Gastroesophageal sphincter (tissue), 4 donors: ENCODE results near the gene NCAPD2. TPM values are rescaled to one million over a fixed set of nuclear protein-coding genes. Genes with fewer than 3 reads are reported as not detected.

Experiments
- ATAC-seq: fragments of 150-250 bp; one replicate; pipeline ENCODE4 v1.9.1; 2016; ENCODE audit warnings: mild to moderate bottlenecking, moderate library complexity
- H3K27ac ChIP-seq, 4 donors: fragments of 200-600 bp; sonication (generic) in 3 of 4; 1 replicate in 3 of 4; 2 replicates in 1 of 4; pipeline ENCODE4 v1.5.1; 2016 to 2019
- H3K27me3 ChIP-seq: fragments of 200-600 bp; sonication (generic); one replicate; pipeline ENCODE4 v1.5.1; 2019
- H3K36me3 ChIP-seq, 2 donors: fragments of 200-600 bp; sonication (generic); one replicate each; pipeline ENCODE4 v1.5.1; 2019; ENCODE audit warnings: control low read depth in 1 of 2
- H3K4me1 ChIP-seq, 3 donors: fragments of 200-600 bp; sonication (generic); 1 replicate in 2 of 3; 2 replicates in 1 of 3; pipeline ENCODE4 v1.5.1; 2016 to 2019; ENCODE audit warnings: control low read depth in 2 of 3
- H3K4me3 ChIP-seq, 2 donors: fragments of 200-600 bp; sonication (generic); one replicate each; pipeline ENCODE4 v1.5.1; 2019; ENCODE audit warnings: mild to moderate bottlenecking in 1 of 2, moderate library complexity in 1 of 2
- H3K9me3 ChIP-seq, 3 donors: fragments of 200-600 bp; sonication (generic); one replicate each; pipeline ENCODE4 v1.5.1; 2017 to 2019; ENCODE audit warnings: control low read depth in 2 of 3
- CTCF ChIP-seq, 4 experiments: fragments of 200-600 bp in 2 of 4; fragments of 450-650 bp in 2 of 4; sonication (generic) in 1 of 4; IDR thresholded peaks; one replicate each; pipeline ENCODE4 v1.5.1; 2017 to 2019; ENCODE audit warnings: antibody characterized with exemption in 4 of 4, mild to moderate bottlenecking in 2 of 4, moderate library complexity in 2 of 4
- EP300 ChIP-seq: sonication (generic); formaldehyde crosslinking; IDR thresholded peaks from one replicate; pipeline ENCODE4 v1.6.1; 2017; ENCODE audit warnings: antibody characterized with exemption, mild to moderate bottlenecking
- POLR2A ChIP-seq, 2 donors: fragments of 450-650 bp; IDR thresholded peaks; one replicate each; pipeline ENCODE4 v1.6.1; 2017; ENCODE audit warnings: antibody characterized with exemption in 2 of 2, mild to moderate bottlenecking in 2 of 2, moderate library complexity in 1 of 2
- POLR2AphosphoS5 ChIP-seq: sonication (generic); formaldehyde crosslinking; IDR thresholded peaks from one replicate; pipeline ENCODE4 v1.6.1; 2017; ENCODE audit warnings: antibody characterized with exemption
- whole genome bisulfite sequencing, 2 donors: methylation state at CpG; one replicate each; pipeline ENCODE4 v1.1.5; 2018; ENCODE audit warnings: low coverage in 1 of 2; 5-methylcytosine and 5-hydroxymethylcytosine counted together
- total RNA-seq, 4 donors: library from RNA; depleted of rRNA; stranded (reverse); fragments of >200 nt; gene quantifications; one replicate each; pipeline ENCODE4 v1.1.0, GENCODE V29; 2016

The NCAPD2 gene
- total RNA-seq, 4 donors from 2014 or later: 21.2 to 28.0 (median 24.8) TPM

DNA sequence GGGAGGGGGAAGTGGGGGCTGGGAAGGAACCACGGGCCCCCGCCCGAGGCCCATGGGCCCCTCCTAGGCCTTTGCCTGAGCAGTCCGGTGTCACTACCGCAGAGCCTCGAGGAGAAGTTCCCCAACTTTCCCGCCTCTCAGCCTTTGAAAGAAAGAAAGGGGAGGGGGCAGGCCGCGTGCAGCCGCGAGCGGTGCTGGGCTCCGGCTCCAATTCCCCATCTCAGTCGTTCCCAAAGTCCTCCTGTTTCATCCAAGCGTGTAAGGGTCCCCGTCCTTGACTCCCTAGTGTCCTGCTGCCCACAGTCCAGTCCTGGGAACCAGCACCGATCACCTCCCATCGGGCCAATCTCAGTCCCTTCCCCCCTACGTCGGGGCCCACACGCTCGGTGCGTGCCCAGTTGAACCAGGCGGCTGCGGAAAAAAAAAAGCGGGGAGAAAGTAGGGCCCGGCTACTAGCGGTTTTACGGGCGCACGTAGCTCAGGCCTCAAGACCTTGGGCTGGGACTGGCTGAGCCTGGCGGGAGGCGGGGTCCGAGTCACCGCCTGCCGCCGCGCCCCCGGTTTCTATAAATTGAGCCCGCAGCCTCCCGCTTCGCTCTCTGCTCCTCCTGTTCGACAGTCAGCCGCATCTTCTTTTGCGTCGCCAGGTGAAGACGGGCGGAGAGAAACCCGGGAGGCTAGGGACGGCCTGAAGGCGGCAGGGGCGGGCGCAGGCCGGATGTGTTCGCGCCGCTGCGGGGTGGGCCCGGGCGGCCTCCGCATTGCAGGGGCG, 40.2 kb downstream of the NCAPD2 start, which contains the start of gene GAPDH:
GAPDH (plus strand) TSS at position 595 of the 772 bp plus-strand sequence. CDS start 316 bp downstream, outside the sequence.
- 0% methylated on average over 10 of the region's 62 CpGs; no CpG with 5 or more reads in 1 of the 2 donors for WGBS, 2 donors
- H3K4me1 ChIP-seq: peaks cover 0 to 66% (median 34%) of the 10 kb centered on the region in 3 donors
- ATAC-seq: peak; percentile 83

GRCh38 chr12:6534695-6534944, 40.7 kb downstream of the NCAPD2 start:
- H3K9me3 ChIP-seq: no peaks in the 10 kb centered on the region
- H3K4me3 ChIP-seq: peak overlapping the region; percentile 87 to 100
- no peaks in the 10 kb centered on the region for H3K27me3 ChIP-seq
- no peak for TF ChIP-seq EP300
- no peak for TF ChIP-seq CTCF (IDR thresholded peaks at IDR 0.05)
- TF ChIP-seq POLR2AphosphoS5: no peak
- no peak for TF ChIP-seq POLR2A (IDR thresholded peaks at IDR 0.05)
- peak; percentile 71 for ATAC-seq
- peaks cover 0 to 69% (median 34%) of the 10 kb centered on the region in 3 donors for H3K4me1 ChIP-seq
- peaks cover 0 to 55% of the 10 kb centered on the region in 2 donors for H3K36me3 ChIP-seq
- WGBS, 2 donors: no CpG with 5 or more reads among the region's 25 CpGs
- H3K27ac ChIP-seq: peak overlapping the region; percentile 90 to 99 (median 96)

More for the DNA sequence above, 40.2 kb downstream of the NCAPD2 start, which contains the start of gene GAPDH:
- Histone ChIP-seq H3K9me3 (no peaks in the 10 kb centered on the region), H3K27me3 (no peaks in the 10 kb centered on the region), H3K27ac (peak within 1 kb of the TSS; percentile 90 to 99 (median 96)), H3K36me3 (peaks cover 0 to 58% of the 10 kb centered on the region in 2 donors), H3K4me3 (peak within 1 kb of the TSS; percentile 87 to 100)
- TF ChIP-seq EP300 (no peak), POLR2AphosphoS5 (peak; percentile 99), POLR2A (IDR thresholded peaks at IDR 0.05) (peak; percentile 98), CTCF (IDR thresholded peaks at IDR 0.05) (peak in 1 of 4 experiments; percentile 23)

DNA sequence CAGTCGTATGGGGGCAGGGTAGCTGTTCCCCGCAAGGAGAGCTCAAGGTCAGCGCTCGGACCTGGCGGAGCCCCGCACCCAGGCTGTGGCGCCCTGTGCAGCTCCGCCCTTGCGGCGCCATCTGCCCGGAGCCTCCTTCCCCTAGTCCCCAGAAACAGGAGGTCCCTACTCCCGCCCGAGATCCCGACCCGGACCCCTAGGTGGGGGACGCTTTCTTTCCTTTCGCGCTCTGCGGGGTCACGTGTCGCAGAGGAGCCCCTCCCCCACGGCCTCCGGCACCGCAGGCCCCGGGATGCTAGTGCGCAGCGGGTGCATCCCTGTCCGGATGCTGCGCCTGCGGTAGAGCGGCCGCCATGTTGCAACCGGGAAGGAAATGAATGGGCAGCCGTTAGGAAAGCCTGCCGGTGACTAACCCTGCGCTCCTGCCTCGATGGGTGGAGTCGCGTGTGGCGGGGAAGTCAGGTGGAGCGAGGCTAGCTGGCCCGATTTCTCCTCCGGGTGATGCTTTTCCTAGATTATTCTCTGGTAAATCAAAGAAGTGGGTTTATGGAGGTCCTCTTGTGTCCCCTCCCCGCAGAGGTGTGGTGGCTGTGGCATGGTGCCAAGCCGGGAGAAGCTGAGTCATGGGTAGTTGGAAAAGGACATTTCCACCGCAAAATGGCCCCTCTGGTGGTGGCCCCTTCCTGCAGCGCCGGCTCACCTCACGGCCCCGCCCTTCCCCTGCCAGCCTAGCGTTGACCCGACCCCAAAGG, 41.2 kb downstream of the NCAPD2 start:
- peak; percentile 59 for ATAC-seq
- peak overlapping the region; percentile 90 to 99 (median 96) for H3K27ac ChIP-seq
- WGBS, 2 donors: 1% methylated on average over 21 of the region's 52 CpGs; no CpG with 5 or more reads in 1 of the 2 donors
- TF ChIP-seq POLR2A (IDR thresholded peaks at IDR 0.05): peak; percentile 13 to 44
- peak in 2 of 4 experiments; percentile 4 to 40 for TF ChIP-seq CTCF (IDR thresholded peaks at IDR 0.05)
- no peak for TF ChIP-seq EP300
- TF ChIP-seq POLR2AphosphoS5: peak; percentile 91
- no peaks in the 10 kb centered on the region for H3K9me3 ChIP-seq
- peaks cover 0 to 55% of the 10 kb centered on the region in 2 donors for H3K36me3 ChIP-seq
- no peaks in the 10 kb centered on the region for H3K27me3 ChIP-seq
- peak overlapping the region; percentile 87 to 100 for H3K4me3 ChIP-seq
- peaks cover 0 to 74% (median 36%) of the 10 kb centered on the region in 3 donors for H3K4me1 ChIP-seq

- no CpG with 5 or more reads among the region's 6 CpGs for WGBS, 2 donors
- Histone ChIP-seq H3K36me3 (peaks cover 0 to 51% of the 10 kb centered on the region in 2 donors), H3K27ac (peak overlapping the region; percentile 90 to 99 (median 96)), H3K9me3 (no peaks in the 10 kb centered on the region), H3K4me3 (peak overlapping the region; percentile 87 to 100), H3K27me3 (no peaks in the 10 kb centered on the region), H3K4me1 (peaks cover 0 to 79% (median 39%) of the 10 kb centered on the region in 3 donors)
- no peak for TF ChIP-seq EP300
- TF ChIP-seq POLR2A (IDR thresholded peaks at IDR 0.05): no peak
- no peak for TF ChIP-seq POLR2AphosphoS5
- TF ChIP-seq CTCF (IDR thresholded peaks at IDR 0.05): no peak
- no peak for ATAC-seq
Observed at GRCh38 chr12:6535697-6535946, 41.7 kb downstream of the NCAPD2 start.
